ENCODE results near the gene FAM3C. TPM values are rescaled to one million over a fixed set of nuclear protein-coding genes. Genes with fewer than 3 reads are reported as not detected.

FAM3C gene
- total RNA-seq, 2 experiments from 2014 or later: 40.7 to 41.0 TPM

Other genes with a start within 250 kb of the FAM3C start
- not detected for gene WNT16, start 67.3 kb downstream of the FAM3C start, total RNA-seq

Measured in activated CD4-positive, alpha-beta memory T cell treated with anti-CD3 and anti-CD28 coated beads, Interleukin-2, amount 10 ng/mL, durations not matched to agents 7 days and 5 days (primary cell).